Astrocyte of the cerebellum (primary cell): ENCODE measurements around the gene CSMD2.
"Not testable (repeated sequence)": the region's sequence is repeated elsewhere in the genome, so short reads cannot be mapped to it uniquely, and the experiment has no call there.

Experiments used
- DNase-seq: peaks from one replicate; pipeline ENCODE4 v3.0.0-alpha.2; 2011; ENCODE audit warnings: low read depth
- H3K4me3 ChIP-seq: 2 replicates; pipeline ENCODE4 v1.5.1; 2011; ENCODE audit warnings: mild to moderate bottlenecking, low read depth, low read length, moderate library complexity
- in situ Hi-C: cut with HindIII; loops from 2 replicates; pipeline ENCODE4 v1.10.0; 2017; ENCODE audit warnings: low sequenced_read_pairs
- TF ChIP-seq, protein P1 (sequence below): IDR thresholded peaks from 2 replicates; pipeline ENCODE4 v1.5.1; 2012; ENCODE audit warnings: low read length, low read depth, moderate library complexity, mild to moderate bottlenecking; ENCODE audit errors: missing control alignments

CSMD2 gene

DNA sequence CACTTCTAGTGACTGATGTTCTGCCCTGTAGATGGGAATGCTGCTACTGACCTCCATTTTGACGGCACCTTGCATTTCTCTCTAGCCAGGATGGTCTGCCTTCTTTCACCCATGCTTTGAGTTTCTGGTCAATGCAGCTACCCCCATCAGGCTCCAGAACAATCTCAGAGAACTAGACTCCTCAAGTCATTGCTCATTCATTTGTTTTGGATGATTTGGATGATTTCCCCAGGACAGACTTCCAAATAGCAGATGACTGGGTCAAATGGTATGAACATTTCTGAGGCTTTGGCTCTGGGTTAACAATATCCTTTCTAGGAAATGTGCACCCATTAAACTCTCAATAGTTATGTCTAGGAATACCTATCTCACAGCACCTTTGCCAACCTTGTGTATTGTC is 63.9 kb downstream of the CSMD2 start:
- DNase-seq: peak; percentile 74
- TF ChIP-seq, protein P1, sequence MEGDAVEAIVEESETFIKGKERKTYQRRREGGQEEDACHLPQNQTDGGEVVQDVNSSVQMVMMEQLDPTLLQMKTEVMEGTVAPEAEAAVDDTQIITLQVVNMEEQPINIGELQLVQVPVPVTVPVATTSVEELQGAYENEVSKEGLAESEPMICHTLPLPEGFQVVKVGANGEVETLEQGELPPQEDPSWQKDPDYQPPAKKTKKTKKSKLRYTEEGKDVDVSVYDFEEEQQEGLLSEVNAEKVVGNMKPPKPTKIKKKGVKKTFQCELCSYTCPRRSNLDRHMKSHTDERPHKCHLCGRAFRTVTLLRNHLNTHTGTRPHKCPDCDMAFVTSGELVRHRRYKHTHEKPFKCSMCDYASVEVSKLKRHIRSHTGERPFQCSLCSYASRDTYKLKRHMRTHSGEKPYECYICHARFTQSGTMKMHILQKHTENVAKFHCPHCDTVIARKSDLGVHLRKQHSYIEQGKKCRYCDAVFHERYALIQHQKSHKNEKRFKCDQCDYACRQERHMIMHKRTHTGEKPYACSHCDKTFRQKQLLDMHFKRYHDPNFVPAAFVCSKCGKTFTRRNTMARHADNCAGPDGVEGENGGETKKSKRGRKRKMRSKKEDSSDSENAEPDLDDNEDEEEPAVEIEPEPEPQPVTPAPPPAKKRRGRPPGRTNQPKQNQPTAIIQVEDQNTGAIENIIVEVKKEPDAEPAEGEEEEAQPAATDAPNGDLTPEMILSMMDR: no peak
- in situ Hi-C loops: no loop called here
- H3K4me3 ChIP-seq: no peak overlapping the region

DNA sequence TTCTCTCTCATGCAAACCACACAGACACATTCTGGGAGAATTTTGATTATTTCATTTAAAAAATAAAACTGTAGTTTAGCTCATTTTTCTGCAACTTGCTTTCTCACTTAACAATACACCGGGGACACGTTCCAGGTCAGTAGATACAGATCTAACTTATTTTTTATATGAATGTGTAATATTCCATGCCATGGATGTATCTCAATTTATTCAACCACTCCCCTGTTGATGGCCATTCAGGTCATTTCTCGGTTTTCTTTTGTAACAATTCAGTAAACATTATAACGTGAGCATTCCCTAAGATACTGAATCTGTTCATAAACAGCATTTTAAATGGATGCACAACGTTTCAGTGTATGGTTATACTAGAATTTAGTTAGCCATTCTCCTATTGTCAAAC is 64.7 kb downstream of the CSMD2 start:
- DNase-seq: no peak
- TF ChIP-seq, protein P1: no peak
- in situ Hi-C loops: no loop called here

DNA sequence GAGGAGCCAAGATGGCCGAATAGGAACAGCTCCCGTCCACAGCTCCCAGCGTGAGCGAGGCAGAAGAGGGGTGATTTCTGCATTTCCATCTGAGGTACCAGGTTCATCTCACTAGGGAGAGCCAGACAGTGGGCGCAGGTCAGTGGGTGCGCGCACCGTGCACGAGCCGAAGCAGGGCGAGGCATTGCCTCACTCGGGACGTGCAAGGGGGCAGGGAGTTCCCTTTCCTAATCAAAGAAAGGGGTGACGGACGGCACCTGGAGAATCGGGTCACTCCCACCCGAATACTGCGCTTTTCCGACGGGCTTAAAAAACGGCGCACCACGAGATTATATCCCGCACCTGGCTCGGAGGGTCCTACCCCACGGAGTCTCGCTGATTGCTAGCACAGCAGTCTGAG is 72.6 kb downstream of the CSMD2 start:
- H3K4me3 ChIP-seq, DNase-seq, in situ Hi-C loops: not testable (repeated sequence)

More for the DNA sequence above, 64.7 kb downstream of the CSMD2 start:
- H3K4me3 ChIP-seq: no peak overlapping the region

DNA sequence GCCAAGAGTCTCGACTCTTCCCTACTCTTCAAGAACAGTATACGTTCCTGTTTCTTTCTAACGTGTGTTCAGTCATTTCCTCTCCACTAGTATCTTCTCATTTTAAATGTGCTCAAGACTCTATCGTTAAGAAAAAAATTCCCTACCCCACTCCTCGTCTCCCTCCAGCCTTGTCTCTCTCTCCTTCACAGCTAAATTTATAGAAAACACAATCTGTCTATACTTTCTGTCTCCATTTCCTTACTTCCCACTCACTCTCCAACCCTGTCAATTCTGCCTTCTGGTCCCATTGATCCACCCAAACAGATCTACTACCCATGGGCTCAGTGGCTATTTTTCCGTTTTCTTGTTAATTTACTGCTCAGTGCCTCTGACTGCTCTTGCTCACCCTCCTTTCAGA is 75.3 kb downstream of the CSMD2 start:
- in situ Hi-C loops: no loop called here
- DNase-seq: no peak
- H3K4me3 ChIP-seq: no peak overlapping the region
- TF ChIP-seq, protein P1: no peak

DNA sequence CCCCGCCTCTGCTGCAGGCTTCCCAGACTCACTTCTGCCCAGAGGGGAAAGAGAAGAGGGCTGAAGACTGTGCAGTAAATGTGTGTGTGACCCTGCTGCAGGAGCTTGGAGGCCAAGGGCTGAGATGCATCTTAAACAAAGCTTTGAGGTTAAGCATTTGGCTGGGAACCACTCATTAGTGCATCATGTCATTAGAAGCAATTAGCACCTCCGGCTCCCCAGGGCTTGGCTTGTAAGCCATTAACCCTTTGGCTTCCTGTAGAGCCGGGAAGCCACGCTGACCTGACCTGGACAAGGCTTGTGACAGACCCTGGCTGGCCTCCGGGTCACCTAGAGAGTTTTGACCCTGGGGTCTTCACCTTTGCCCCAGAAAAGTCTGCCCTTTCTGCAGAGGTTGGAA is 77.0 kb downstream of the CSMD2 start:
- no peak for DNase-seq
- TF ChIP-seq, protein P1: no peak
- no peak overlapping the region for H3K4me3 ChIP-seq
- in situ Hi-C loops: no loop called here

DNA sequence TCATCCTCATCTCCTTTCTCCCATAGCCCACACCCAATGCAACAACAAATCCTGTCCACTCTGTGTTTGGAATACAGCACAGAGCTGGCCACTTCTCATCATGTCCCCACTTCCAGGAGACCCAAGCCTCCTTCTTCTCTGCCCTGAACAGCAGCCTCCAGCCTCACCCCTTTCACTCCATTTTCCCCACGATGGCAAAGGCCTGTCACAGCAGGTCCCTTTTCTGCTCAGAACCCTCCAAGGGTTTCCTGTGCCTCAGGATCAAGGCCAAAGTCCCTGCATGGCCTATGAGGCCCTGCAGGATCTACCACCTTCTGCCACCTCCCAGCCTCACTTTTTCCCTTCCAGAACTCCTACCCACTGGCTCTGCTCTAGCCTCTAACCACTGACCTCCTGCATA is 78.5 kb downstream of the CSMD2 start:
- TF ChIP-seq, protein P1: no peak

DNA sequence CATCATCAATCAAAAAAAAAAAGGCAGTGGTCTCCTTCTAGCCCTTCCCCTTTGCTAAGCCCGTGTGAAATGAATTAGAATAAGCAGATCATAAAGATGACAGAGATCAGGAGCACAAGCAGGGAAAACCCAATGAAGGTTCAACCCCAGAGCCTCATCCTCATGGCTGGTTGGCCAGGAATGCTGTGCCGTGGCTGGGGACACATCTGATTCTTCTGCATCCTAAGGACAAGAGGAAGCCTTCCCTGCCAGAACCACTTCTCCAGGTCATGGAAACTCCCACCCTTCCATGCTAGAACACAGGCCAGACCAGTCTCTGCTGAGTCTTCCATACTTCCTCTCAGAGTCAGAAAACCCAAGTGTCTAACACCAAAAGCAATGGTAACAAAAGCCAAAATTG is 81.1 kb downstream of the CSMD2 start:
- TF ChIP-seq, protein P1: no peak
- DNase-seq: no peak
- in situ Hi-C loops: no loop called here
- no peak overlapping the region for H3K4me3 ChIP-seq

More for the DNA sequence above, 78.5 kb downstream of the CSMD2 start:
- in situ Hi-C loops: no loop called here
- DNase-seq: no peak
- H3K4me3 ChIP-seq: no peak overlapping the region

DNA sequence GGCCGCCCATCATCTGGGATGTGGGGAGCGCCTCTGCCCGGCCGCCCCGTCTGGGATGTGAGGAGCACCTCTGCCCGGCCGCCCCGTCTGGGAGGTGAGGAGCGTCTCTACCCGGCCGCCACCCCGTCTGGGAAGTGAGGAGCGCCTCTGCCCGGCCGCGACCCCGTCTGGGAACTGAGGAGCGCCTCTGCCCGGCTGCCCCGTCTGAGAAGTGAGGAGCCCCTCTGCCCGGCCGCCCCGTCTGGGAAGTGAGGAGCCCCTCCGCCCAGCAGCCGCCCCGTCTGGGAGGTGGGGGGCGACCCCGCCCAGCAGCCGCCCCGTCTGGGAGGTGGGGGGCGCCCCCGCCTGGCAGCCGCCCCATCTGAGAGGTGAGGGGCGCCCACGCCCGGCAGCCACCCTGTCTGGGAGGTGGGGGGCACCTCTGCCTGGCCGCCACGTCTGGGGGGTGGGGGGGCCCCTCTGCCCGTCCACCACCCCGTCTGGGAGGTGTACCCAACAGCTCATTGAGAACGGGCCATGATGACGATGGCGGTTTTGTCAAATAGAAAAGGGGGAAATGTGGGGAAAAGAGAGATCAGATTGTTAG is 82.9 kb downstream of the CSMD2 start:
- in situ Hi-C loops, DNase-seq, H3K4me3 ChIP-seq: not testable (repeated sequence)
